CD14-positive monocyte (primary cell): ENCODE data around the gene PPP1R13L. TPM values are rescaled to one million over a fixed set of nuclear protein-coding genes. Genes with fewer than 3 reads are reported as not detected.

Experiments used
- DNase-seq, 3 donors: peaks; one replicate each; pipeline ENCODE4 v3.0.0-alpha.2; 2011 to 2022
- H2AFZ ChIP-seq: 2 replicates; pipeline ENCODE4 v1.6.0; 2012; ENCODE audit warnings: mild to moderate bottlenecking, low read depth, low read length, inconsistent platforms; ENCODE audit not compliant: insufficient read depth, poor library complexity, severe bottlenecking
- H3K27ac ChIP-seq, 2 donors: 1 replicate in 1 of 2; 2 replicates in 1 of 2; pipeline ENCODE4 v1.5.1; 2012 to 2013; ENCODE audit warnings: low read length in 2 of 2, control low read depth in 1 of 2, inconsistent platforms in 1 of 2, low read depth in 1 of 2, mild to moderate bottlenecking in 1 of 2
- H3K27me3 ChIP-seq, 2 donors: one replicate each; pipeline versions ENCODE4 v1.6.0 to v1.6.1; 2011 to 2013; ENCODE audit warnings: low read length in 2 of 2; ENCODE audit not compliant: control insufficient read depth in 2 of 2, insufficient read depth in 2 of 2
- H3K36me3 ChIP-seq, 2 donors: replicated peaks in 1 of 2; 1 replicate in 1 of 2; 2 replicates in 1 of 2; pipeline versions ENCODE4 v1.5.1 to v1.6.1; 2012 to 2013; ENCODE audit warnings: low read length in 2 of 2, control low read depth in 1 of 2, inconsistent platforms in 1 of 2, mild to moderate bottlenecking in 1 of 2; ENCODE audit not compliant: insufficient read depth in 2 of 2, control insufficient read depth in 1 of 2
- H3K4me1 ChIP-seq, 2 donors: 1 replicate in 1 of 2; 2 replicates in 1 of 2; pipeline versions ENCODE4 v1.5.1 to v1.6.1; 2012 to 2013; ENCODE audit warnings: low read length in 2 of 2, control low read depth in 1 of 2, inconsistent platforms in 1 of 2, mild to moderate bottlenecking in 1 of 2, moderate library complexity in 1 of 2; ENCODE audit not compliant: insufficient read depth in 2 of 2, control insufficient read depth in 1 of 2
- H3K4me2 ChIP-seq: replicated peaks from 2 replicates; pipeline ENCODE3; 2012; ENCODE audit warnings: low read length, moderate library complexity, mild to moderate bottlenecking; ENCODE audit not compliant: poor library complexity, severe bottlenecking; ENCODE audit errors: extremely low read depth
- H3K4me3 ChIP-seq, 3 experiments: fragments of 200-600 bp in 1 of 3; sonication (generic) in 1 of 3; replicated peaks in 1 of 3; 1 replicate in 2 of 3; 2 replicates in 1 of 3; pipeline ENCODE4 v1.5.1; 2011 to 2013; ENCODE audit warnings: low read length in 3 of 3, mild to moderate bottlenecking in 3 of 3, control low read depth in 2 of 3, low read depth in 2 of 3, inconsistent platforms in 1 of 3, moderate library complexity in 1 of 3
- H3K79me2 ChIP-seq: 2 replicates; pipeline ENCODE4 v1.6.0; 2012; ENCODE audit warnings: mild to moderate bottlenecking, control low read depth, inconsistent platforms, low read length, moderate library complexity; ENCODE audit not compliant: insufficient read depth
- H3K9ac ChIP-seq: 2 replicates; pipeline ENCODE4 v1.6.0; 2017; ENCODE audit warnings: low read length, mild to moderate bottlenecking; ENCODE audit not compliant: insufficient read depth, poor library complexity, severe bottlenecking
- H3K9me3 ChIP-seq, 2 donors: replicated peaks in 1 of 2; 1 replicate in 1 of 2; 2 replicates in 1 of 2; pipeline versions ENCODE4 v1.5.1 to v1.6.1; 2012 to 2013; ENCODE audit warnings: low read length in 2 of 2, control low read depth in 1 of 2; ENCODE audit not compliant: control insufficient read depth in 1 of 2, insufficient read depth in 1 of 2
- H4K20me1 ChIP-seq: 2 replicates; pipeline ENCODE4 v1.6.0; 2012; ENCODE audit warnings: mild to moderate bottlenecking, low read length, control low read depth, moderate library complexity; ENCODE audit not compliant: insufficient read depth
- H3K27ac Mint-ChIP-seq, 7 donors: one replicate each; pipeline ENCODE4 v1.8.0; 2020; ENCODE audit warnings: mild to moderate bottlenecking in 7 of 7, mixed read lengths in 7 of 7, moderate library complexity in 6 of 7, inconsistent platforms in 2 of 7
- H3K27me3 Mint-ChIP-seq, 3 donors: one replicate each; pipeline ENCODE4 v1.8.0; 2021 to 2022; ENCODE audit warnings: low read depth in 3 of 3, mild to moderate bottlenecking in 3 of 3, mixed read lengths in 3 of 3, moderate library complexity in 3 of 3, inconsistent platforms in 1 of 3
- H3K36me3 Mint-ChIP-seq, 2 donors: one replicate each; pipeline ENCODE4 v1.8.0; 2020; ENCODE audit warnings: mixed read lengths in 2 of 2, inconsistent platforms in 1 of 2, mild to moderate bottlenecking in 1 of 2
- H3K4me1 Mint-ChIP-seq: one replicate; pipeline ENCODE4 v1.8.0; 2020; ENCODE audit warnings: mild to moderate bottlenecking, mixed read lengths
- H3K4me3 Mint-ChIP-seq, 2 donors: one replicate each; pipeline ENCODE4 v1.8.0; 2020; ENCODE audit warnings: mild to moderate bottlenecking in 2 of 2, mixed read lengths in 2 of 2, moderate library complexity in 1 of 2
- H3K9me3 Mint-ChIP-seq, 7 donors: one replicate each; pipeline ENCODE4 v1.8.0; 2020 to 2022; ENCODE audit warnings: mixed read lengths in 7 of 7, mild to moderate bottlenecking in 6 of 7, moderate library complexity in 6 of 7, inconsistent platforms in 2 of 7
- WGBS: methylation state at CpG from one replicate; pipeline ENCODE4 v1.1.5; 2013; ENCODE audit warnings: missing lambda C conversion rate; ENCODE audit not compliant: insufficient coverage; 5-methylcytosine and 5-hydroxymethylcytosine counted together
- intact Hi-C, 2 donors: fragments of 100-400 bp; cut with micrococcal nuclease; formaldehyde crosslinking; loops; one replicate each; pipeline versions ENCODE4 v1.15.0 to v1.15.1; 2023
- polyA plus RNA-seq, 3 donors: library from polyadenylated mRNA; depleted of rRNA in 1 of 3; unstranded in 2 of 3; stranded (reverse) in 1 of 3; fragments of 300-500 nt in 2 of 3; fragments of >200 nt in 1 of 3; fragmentation: Illumina TruSeq in 2 of 3; gene quantifications; 1 replicate in 2 of 3; 2 replicates in 1 of 3; pipeline ENCODE4 v1.2.3, GENCODE V29; 2012 to 2021
- TF ChIP-seq, protein P1 (sequence below): fragments of 200-600 bp; IDR thresholded peaks from one replicate; pipeline ENCODE4 v1.8.0; 2022; ENCODE audit warnings: antibody characterized with exemption, mild to moderate bottlenecking

Gene PPP1R13L
- polyA plus RNA-seq, 3 donors, result 0.18 to 1.8 (median 0.45) TPM

DNA sequence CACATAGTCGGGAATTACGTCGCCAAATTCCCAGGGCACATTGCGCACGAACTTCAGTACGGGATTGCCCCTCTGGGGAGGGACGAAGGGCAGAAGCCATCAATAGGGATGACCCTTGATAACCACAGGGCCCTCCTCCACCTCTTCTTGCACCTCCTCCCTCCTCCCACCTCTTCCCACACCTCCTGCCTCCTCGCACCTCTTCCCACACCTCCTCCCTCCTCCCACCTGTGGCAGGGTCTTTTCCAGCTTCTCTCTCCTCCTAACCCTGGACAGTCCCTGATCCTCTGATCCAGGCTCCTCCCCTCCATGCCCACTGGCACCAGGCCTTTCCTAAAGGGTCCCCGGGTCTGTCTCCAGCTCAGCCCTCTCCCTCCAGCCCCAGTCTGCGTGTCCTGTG lies 15.5 kb upstream of the PPP1R13L start:
- no peaks in the 10 kb centered on the region for H3K27me3 ChIP-seq
- no peak overlapping the region for H2AFZ ChIP-seq
- no peaks in the 10 kb centered on the region for H3K9me3 ChIP-seq
- peaks cover 0 to 4% (median 2%) of the 10 kb centered on the region in 3 donors for H3K27me3 Mint-ChIP-seq
- peak overlapping the region in 1 of 2 donors; percentile 39 for H3K4me3 Mint-ChIP-seq
- peaks cover 26% of the 10 kb centered on the region for H3K79me2 ChIP-seq
- H3K36me3 ChIP-seq, result peaks cover 17 to 33% of the 10 kb centered on the region in 2 donors
- intact Hi-C loops, result no loop called here
- no peaks in the 10 kb centered on the region for H3K9me3 Mint-ChIP-seq
- H3K9ac ChIP-seq, result no peak overlapping the region
- peak overlapping the region in 1 of 3 experiments; percentile 68 for H3K4me3 ChIP-seq
- TF ChIP-seq, protein P1, sequence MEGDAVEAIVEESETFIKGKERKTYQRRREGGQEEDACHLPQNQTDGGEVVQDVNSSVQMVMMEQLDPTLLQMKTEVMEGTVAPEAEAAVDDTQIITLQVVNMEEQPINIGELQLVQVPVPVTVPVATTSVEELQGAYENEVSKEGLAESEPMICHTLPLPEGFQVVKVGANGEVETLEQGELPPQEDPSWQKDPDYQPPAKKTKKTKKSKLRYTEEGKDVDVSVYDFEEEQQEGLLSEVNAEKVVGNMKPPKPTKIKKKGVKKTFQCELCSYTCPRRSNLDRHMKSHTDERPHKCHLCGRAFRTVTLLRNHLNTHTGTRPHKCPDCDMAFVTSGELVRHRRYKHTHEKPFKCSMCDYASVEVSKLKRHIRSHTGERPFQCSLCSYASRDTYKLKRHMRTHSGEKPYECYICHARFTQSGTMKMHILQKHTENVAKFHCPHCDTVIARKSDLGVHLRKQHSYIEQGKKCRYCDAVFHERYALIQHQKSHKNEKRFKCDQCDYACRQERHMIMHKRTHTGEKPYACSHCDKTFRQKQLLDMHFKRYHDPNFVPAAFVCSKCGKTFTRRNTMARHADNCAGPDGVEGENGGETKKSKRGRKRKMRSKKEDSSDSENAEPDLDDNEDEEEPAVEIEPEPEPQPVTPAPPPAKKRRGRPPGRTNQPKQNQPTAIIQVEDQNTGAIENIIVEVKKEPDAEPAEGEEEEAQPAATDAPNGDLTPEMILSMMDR, result no peak
- no peaks in the 10 kb centered on the region for H4K20me1 ChIP-seq
- peaks cover 56 to 69% of the 10 kb centered on the region in 2 donors for H3K4me1 ChIP-seq
- H3K36me3 Mint-ChIP-seq, result peaks cover 37 to 45% of the 10 kb centered on the region in 2 donors
- DNase-seq, result no peak
- 89% methylated on average over 9 of the region's 10 CpGs for WGBS
- peak overlapping the region in 4 of 7 donors; percentile 50 to 82 (median 70) for H3K27ac Mint-ChIP-seq
- H3K4me1 Mint-ChIP-seq, result peaks cover 56% of the 10 kb centered on the region
- peak overlapping the region in 1 of 2 donors; percentile 78 for H3K27ac ChIP-seq
- peak overlapping the region; percentile 76 for H3K4me2 ChIP-seq

DNA sequence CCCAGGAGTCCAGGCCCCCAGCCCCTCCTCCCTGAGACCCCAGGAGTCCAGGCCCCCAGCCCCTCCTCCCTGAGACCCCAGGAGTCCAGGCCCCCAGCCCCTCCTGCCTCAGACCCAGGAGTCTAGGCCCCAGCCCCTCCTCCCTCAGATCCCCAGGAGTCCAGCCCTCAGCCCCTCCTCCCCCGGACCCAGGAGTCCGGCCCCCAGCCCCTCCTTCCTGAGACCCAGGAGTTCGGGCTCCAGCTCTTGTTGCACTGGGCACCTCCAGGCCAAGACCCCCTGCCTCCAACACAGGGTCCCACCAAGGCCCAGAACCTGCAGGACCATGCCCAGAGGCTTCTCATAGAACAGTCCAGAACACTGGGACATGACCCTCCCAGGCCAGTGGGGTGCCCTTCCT lies 15.0 kb upstream of the PPP1R13L start:
- Histone ChIP-seq H3K4me1 (peaks cover 51 to 64% of the 10 kb centered on the region in 2 donors), H3K4me2 (peak overlapping the region; percentile 76), H3K9me3 (no peaks in the 10 kb centered on the region), H3K9ac (peak overlapping the region; percentile 21), H3K79me2 (peaks cover 26% of the 10 kb centered on the region), H3K27me3 (no peaks in the 10 kb centered on the region), H3K36me3 (peaks cover 18 to 37% of the 10 kb centered on the region in 2 donors), H3K27ac (peak overlapping the region; percentile 52 to 78), H3K4me3 (peak overlapping the region in 1 of 3 experiments; percentile 68), H4K20me1 (no peaks in the 10 kb centered on the region), H2AFZ (peak overlapping the region; percentile 49)
- TF ChIP-seq, protein P1, result no peak
- WGBS, result 17% methylated on average over 1 of the region's 3 CpGs
- H3K4me3 Mint-ChIP-seq, result peak overlapping the region; percentile 65 to 86
- H3K9me3 Mint-ChIP-seq, result no peaks in the 10 kb centered on the region
- H3K27me3 Mint-ChIP-seq, result peaks cover 0 to 4% (median 2%) of the 10 kb centered on the region in 3 donors
- peaks cover 56% of the 10 kb centered on the region for H3K4me1 Mint-ChIP-seq
- intact Hi-C loops, result no loop called here
- no peak for DNase-seq
- peak overlapping the region; percentile 36 to 90 (median 86) for H3K27ac Mint-ChIP-seq
- H3K36me3 Mint-ChIP-seq, result peaks cover 38 to 47% of the 10 kb centered on the region in 2 donors
